ENCODE results near the gene GON4L.
"Not testable (repeated sequence)": the region's sequence is repeated elsewhere in the genome, so short reads cannot be mapped to it uniquely, and the experiment has no call there.

GON4L gene

GRCh38 chr1:155745284-155746228 is 111.5 kb downstream of the GON4L start:
- peak; percentile 88 for DNase-seq

DNA sequence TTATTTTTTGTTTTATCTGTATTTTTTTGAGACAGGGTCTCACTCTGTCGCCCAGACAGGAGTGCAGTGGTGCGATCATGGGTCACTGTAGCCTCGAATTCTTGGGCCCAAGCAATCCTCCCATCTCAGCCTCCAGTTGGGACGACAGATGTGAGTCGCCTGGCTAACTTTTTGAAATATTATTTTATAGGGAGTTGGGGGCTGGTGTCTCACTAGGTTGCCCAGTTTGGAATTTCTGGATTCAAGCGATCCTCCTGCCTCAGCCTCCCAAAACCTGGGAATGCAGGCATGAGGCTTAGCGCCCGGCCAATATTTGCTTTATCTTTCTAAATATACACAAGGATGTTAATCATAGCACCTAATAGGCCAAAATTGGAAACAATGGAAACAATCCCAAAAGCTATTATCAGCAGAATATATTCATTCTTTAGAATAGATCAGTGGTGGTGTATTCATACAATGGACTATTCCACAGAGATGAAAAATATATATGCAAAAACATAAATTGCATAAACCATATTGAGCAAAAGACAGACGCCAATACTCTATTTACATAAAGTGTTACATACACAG is 112.2 kb downstream of the GON4L start:
- DNase-seq: no peak

DNA sequence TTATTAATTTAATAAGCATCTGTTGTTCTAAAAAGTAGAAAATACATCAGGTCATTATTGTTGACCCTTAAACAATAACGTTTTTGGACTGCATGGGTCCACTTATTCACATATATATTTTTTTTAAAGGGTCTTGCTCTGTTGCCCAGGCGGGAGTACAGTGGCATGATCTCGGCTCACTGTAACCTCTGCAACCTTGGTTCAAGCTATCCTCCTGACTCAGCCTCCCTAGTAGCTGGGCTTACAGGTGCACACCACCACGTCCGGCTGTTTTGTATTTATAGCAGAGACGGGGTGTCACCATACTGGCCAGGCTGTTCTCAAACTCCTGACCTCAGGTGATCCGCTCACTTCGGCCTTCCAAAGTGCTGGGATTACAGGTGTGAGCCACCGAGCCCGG is 115.1 kb downstream of the GON4L start:
- no peak for DNase-seq

DNA sequence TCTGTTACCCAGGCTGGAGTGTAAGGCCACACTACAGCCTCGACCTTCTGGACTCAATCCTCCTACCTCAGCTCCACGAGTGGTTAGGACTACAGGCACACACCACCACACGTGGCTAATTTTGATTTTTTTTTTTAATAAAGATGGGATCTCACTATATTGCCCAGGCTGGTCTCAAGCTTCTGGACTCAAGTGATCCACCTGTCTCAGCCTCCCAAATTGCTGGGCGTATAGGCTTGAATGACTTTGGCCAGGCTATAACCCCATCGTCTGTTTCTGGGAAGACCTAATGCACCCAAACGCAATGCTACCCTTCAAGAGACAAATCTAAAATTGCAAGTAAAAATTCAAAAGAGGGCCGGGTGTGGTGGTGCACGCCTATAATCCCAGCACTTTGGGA is 116.0 kb downstream of the GON4L start:
- DNase-seq: no peak

- no peak for DNase-seq
Measured at GRCh38 chr1:155729031-155729898, 127.7 kb downstream of the GON4L start.

DNA sequence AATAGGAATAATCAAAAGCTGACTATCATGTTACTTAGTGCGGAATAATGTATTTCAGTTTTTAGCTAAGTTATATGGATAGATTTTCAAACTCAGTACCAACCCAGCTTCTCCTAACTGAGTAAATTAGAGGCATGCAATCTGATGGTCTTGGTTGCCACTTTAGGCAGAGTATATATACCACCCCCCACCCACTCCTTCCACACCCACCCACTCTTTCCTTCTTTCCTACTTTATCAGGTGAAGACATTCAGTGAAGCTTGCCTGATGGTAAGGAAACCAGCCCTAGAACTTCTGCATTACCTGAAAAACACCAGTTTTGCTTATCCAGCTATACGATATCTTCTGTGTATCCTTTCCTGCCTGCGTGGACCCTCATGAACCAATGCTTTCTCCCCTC is 131.9 kb downstream of the GON4L start:
- no peak for DNase-seq

GRCh38 chr1:155719703-155720102 is 137.3 kb downstream of the GON4L start:
- DNase-seq: no peak

GRCh38 chr1:155718524-155719115 is 138.4 kb downstream of the GON4L start:
- DNase-seq: not testable (repeated sequence)

- DNase-seq: no peak
Measured at GRCh38 chr1:155717041-155717440, 140.0 kb downstream of the GON4L start.

GRCh38 chr1:155715777-155716176 is 141.2 kb downstream of the GON4L start:
- DNase-seq: no peak

GRCh38 chr1:155715056-155715455 is 142.0 kb downstream of the GON4L start:
- not testable (repeated sequence) for DNase-seq

DNA sequence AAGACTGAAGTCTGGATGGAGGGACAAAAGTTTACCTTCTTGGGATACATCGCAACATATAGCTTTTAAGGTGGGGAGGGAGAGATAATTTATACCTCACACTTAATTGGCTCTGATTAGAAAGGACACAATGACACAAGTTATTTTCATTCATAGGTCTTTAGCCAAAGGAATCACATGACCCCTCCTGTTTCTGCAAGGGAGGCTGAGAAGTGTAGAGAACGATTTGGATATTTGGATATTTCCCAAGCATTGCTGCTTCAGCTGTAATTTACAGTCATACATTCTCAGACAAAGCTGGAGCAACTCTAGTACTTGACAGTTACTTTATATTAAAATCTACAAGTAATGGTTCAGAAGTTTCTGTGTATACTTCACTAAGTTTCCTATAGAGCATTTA is 143.9 kb downstream of the GON4L start:
- no peak for DNase-seq

DNA sequence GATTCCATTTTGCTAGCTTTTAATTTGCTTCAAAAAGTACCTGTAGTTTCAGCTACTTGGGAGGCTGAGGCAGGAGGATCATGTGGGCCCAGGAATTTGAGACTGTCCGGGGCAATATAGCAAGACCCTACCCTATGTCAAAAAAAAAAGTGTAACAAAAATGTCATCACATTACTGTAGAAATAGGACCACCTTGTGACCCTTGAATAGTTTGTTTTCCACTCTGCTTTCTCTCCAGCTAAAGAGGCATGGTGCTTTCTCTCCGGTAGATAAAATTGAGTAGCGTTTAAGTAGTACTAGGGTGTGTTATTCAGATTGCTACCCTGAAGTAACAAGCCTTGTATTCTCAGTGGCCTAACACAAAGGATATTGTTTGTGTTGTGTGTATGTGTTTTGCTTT is 144.4 kb downstream of the GON4L start:
- not testable (repeated sequence) for DNase-seq

DNA sequence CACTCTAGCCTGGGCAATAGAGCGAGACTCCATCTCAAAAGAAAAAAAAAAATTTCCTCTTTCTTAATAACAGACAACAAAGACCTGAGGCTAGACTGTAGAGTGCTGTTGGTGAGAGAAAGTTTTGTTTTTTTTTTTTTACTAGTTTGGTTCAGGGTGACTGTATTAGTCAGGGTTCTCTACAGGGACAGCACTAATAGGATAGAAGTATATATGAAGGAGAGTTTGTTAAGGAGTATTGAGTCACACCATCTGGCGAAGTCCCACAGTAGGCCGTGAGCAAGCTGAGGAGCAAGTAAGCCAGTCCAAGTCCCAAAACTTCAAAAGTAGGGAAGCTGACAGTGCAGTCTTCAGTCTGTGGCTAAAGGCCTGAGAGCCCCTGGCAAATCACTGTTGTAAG is 145.6 kb downstream of the GON4L start:
- DNase-seq: not testable (repeated sequence)

DNA sequence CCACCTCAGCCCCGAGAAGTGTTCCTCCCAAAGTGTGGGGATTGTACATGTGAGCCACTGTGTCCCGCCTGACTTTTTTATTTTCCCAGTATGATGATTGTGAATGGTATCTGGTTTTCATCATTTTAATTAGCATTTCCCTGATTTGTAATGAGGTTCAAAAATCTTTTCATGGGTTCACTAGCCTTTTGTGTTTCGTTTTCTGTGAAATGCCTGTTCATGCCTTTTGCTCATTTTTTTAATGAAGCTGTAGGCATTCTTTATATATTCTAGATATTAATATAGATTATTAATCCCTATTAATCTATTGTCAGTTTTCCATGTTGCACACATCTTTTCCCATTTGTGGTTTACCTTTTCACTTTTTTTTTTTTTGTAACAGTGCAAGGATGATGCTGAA is 147.6 kb downstream of the GON4L start:
- no peak for DNase-seq

GRCh38 chr1:155706139-155706538 is 150.9 kb downstream of the GON4L start:
- no peak for DNase-seq

GRCh38 chr1:155704414-155704813 is 152.6 kb downstream of the GON4L start:
- DNase-seq: not testable (repeated sequence)

DNA sequence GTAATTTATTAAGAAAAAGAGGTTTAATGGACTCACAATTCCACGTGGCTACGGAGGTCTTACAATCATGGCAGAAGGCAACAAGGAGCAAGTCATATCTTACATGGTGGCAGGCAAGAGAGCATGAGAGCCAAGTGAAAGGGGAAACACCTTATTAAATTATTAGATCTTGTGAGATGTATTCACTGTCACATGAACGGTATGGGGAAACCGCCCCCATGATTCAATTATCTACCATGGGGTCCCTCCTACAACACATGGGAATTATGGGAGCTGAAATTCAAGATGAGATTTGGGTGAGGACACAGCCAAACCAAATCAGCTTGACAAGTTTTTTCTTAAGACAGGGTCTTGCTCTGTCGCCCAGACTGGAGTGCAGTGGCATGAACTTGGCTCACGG is 153.8 kb downstream of the GON4L start:
- DNase-seq: no peak

- not testable (repeated sequence) for DNase-seq
Measured at GRCh38 chr1:155701675-155702074, 155.3 kb downstream of the GON4L start.
